ENCODE results near the gene TLL2.
"Not testable (repeated sequence)": the region's sequence is repeated elsewhere in the genome, so short reads cannot be mapped to it uniquely, and the experiment has no call there.

TLL2 gene

GRCh38 chr10:96555330-96555729 is 41.6 kb upstream of the TLL2 start:
- no peak overlapping the region for H3K9ac ChIP-seq (ENCODE audit: low read length)
- peaks cover 3 to 85% of the 10 kb centered on the region in 2 experiments for H3K36me3 ChIP-seq (ENCODE audit: control insufficient read depth in 1 of 2, insufficient read depth in 2 of 2, low read depth in 1 of 2, low read length in 2 of 2)
- H3K23ac ChIP-seq (ENCODE audit: low read length in 2 of 2) = no peak overlapping the region
- no peak overlapping the region for H2AFZ ChIP-seq (ENCODE audit: low read depth, low read length)
- no peak overlapping the region for H3K27ac ChIP-seq (ENCODE audit: low read length, poor library complexity, severe bottlenecking)
- no peak overlapping the region for H2BK5ac ChIP-seq (ENCODE audit: low read depth, low read length, poor library complexity, severe bottlenecking)
- H3K4ac ChIP-seq (ENCODE audit: low read depth in 1 of 2, low read length in 2 of 2) = no peak overlapping the region
- no peak overlapping the region for H3K14ac ChIP-seq (ENCODE audit: low read length in 2 of 2)
- no peak overlapping the region for H2BK12ac ChIP-seq (ENCODE audit: low read length in 2 of 2)
- H3K4me3 ChIP-seq (ENCODE audit: insufficient read depth in 1 of 2, low read depth in 1 of 2, low read length in 2 of 2) = no peak overlapping the region
- H3K27me3 ChIP-seq (ENCODE audit: control insufficient read depth in 1 of 2, insufficient read depth in 1 of 2, low read length in 2 of 2) = no peaks in the 10 kb centered on the region
- H3K18ac ChIP-seq (ENCODE audit: low read depth in 1 of 2, low read length in 2 of 2) = no peak overlapping the region
- no peak for DNase-seq
- no peak overlapping the region for H3K4me2 ChIP-seq (ENCODE audit: low read length, poor library complexity, severe bottlenecking)
- H4K91ac ChIP-seq (ENCODE audit: low read length) = no peak overlapping the region
- H3K4me1 ChIP-seq (ENCODE audit: control insufficient read depth, insufficient read depth, low read depth, low read length) = no peaks in the 10 kb centered on the region
- no peak overlapping the region for H2BK15ac ChIP-seq (ENCODE audit: low read depth, poor library complexity, severe bottlenecking)
- no peak overlapping the region for H4K8ac ChIP-seq (ENCODE audit: low read length)
- no peaks in the 10 kb centered on the region for H3K9me3 ChIP-seq (ENCODE audit: control insufficient read depth, low read length)
- H3K79me1 ChIP-seq (replicated peaks; ENCODE audit: low read length, poor library complexity, severe bottlenecking) = peaks cover 24% of the 10 kb centered on the region
- no peak overlapping the region for H2BK120ac ChIP-seq (ENCODE audit: low read depth, low read length)
- no peak overlapping the region for H2AK5ac ChIP-seq (ENCODE audit: low read length, severe bottlenecking)
- 100% methylated on average over 2 of the region's 3 CpGs for WGBS

- Histone ChIP-seq H3K27me3 (ENCODE audit: control insufficient read depth in 1 of 2, insufficient read depth in 1 of 2, low read length in 2 of 2) (no peaks in the 10 kb centered on the region), H3K9ac (ENCODE audit: low read length) (no peak overlapping the region), H3K36me3 (ENCODE audit: control insufficient read depth in 1 of 2, insufficient read depth in 2 of 2, low read depth in 1 of 2, low read length in 2 of 2) (peaks cover 9 to 90% of the 10 kb centered on the region in 2 experiments), H3K4me1 (ENCODE audit: control insufficient read depth, insufficient read depth, low read depth, low read length) (no peaks in the 10 kb centered on the region), H3K23ac (ENCODE audit: low read length in 2 of 2) (no peak overlapping the region), H3K4me2 (ENCODE audit: low read length, poor library complexity, severe bottlenecking) (no peak overlapping the region), H2BK12ac (ENCODE audit: low read length in 2 of 2) (no peak overlapping the region), H3K18ac (ENCODE audit: low read depth in 1 of 2, low read length in 2 of 2) (no peak overlapping the region), H3K4me3 (ENCODE audit: insufficient read depth in 1 of 2, low read depth in 1 of 2, low read length in 2 of 2) (no peak overlapping the region), H2BK15ac (ENCODE audit: low read depth, poor library complexity, severe bottlenecking) (no peak overlapping the region), H2BK120ac (ENCODE audit: low read depth, low read length) (no peak overlapping the region), H3K9me3 (ENCODE audit: control insufficient read depth, low read length) (no peaks in the 10 kb centered on the region), H3K27ac (ENCODE audit: low read length, poor library complexity, severe bottlenecking) (no peak overlapping the region), H2AFZ (ENCODE audit: low read depth, low read length) (no peak overlapping the region), H3K14ac (ENCODE audit: low read length in 2 of 2) (no peak overlapping the region), H3K79me1 (replicated peaks; ENCODE audit: low read length, poor library complexity, severe bottlenecking) (peaks cover 11% of the 10 kb centered on the region), H2BK5ac (ENCODE audit: low read depth, low read length, poor library complexity, severe bottlenecking) (no peak overlapping the region), H2AK5ac (ENCODE audit: low read length, severe bottlenecking) (no peak overlapping the region), H4K91ac (ENCODE audit: low read length) (no peak overlapping the region), H4K8ac (ENCODE audit: low read length) (no peak overlapping the region), H3K4ac (ENCODE audit: low read depth in 1 of 2, low read length in 2 of 2) (no peak overlapping the region)
- DNase-seq = no peak
- WGBS = 95% methylated on average over 3 of the region's 5 CpGs
Measured at GRCh38 chr10:96548589-96548988, 34.9 kb upstream of the TLL2 start.

- WGBS = 96% methylated on average over 9 of the region's 10 CpGs
Measured at GRCh38 chr10:96545558-96545957, 31.8 kb upstream of the TLL2 start.

GRCh38 chr10:96541921-96542320 is 28.2 kb upstream of the TLL2 start:
- Histone ChIP-seq H4K8ac (ENCODE audit: low read length) (no peak overlapping the region), H2BK12ac (ENCODE audit: low read length in 2 of 2) (no peak overlapping the region), H4K91ac (ENCODE audit: low read length) (no peak overlapping the region), H2BK15ac (ENCODE audit: low read depth, poor library complexity, severe bottlenecking) (no peak overlapping the region), H2BK120ac (ENCODE audit: low read depth, low read length) (no peak overlapping the region), H3K9me3 (ENCODE audit: control insufficient read depth, low read length) (no peaks in the 10 kb centered on the region), H3K4me3 (ENCODE audit: insufficient read depth in 1 of 2, low read depth in 1 of 2, low read length in 2 of 2) (no peak overlapping the region), H3K23ac (ENCODE audit: low read length in 2 of 2) (no peak overlapping the region), H2AFZ (ENCODE audit: low read depth, low read length) (no peak overlapping the region), H3K9ac (ENCODE audit: low read length) (no peak overlapping the region), H3K36me3 (ENCODE audit: control insufficient read depth in 1 of 2, insufficient read depth in 2 of 2, low read depth in 1 of 2, low read length in 2 of 2) (peaks cover 6 to 72% of the 10 kb centered on the region in 2 experiments), H3K4me2 (ENCODE audit: low read length, poor library complexity, severe bottlenecking) (no peak overlapping the region), H3K18ac (ENCODE audit: low read depth in 1 of 2, low read length in 2 of 2) (no peak overlapping the region), H3K79me1 (replicated peaks; ENCODE audit: low read length, poor library complexity, severe bottlenecking) (peaks cover 8% of the 10 kb centered on the region), H2AK5ac (ENCODE audit: low read length, severe bottlenecking) (no peak overlapping the region), H3K14ac (ENCODE audit: low read length in 2 of 2) (no peak overlapping the region), H3K4me1 (ENCODE audit: control insufficient read depth, insufficient read depth, low read depth, low read length) (no peaks in the 10 kb centered on the region), H2BK5ac (ENCODE audit: low read depth, low read length, poor library complexity, severe bottlenecking) (no peak overlapping the region), H3K27me3 (ENCODE audit: control insufficient read depth in 1 of 2, insufficient read depth in 1 of 2, low read length in 2 of 2) (no peaks in the 10 kb centered on the region), H3K27ac (ENCODE audit: low read length, poor library complexity, severe bottlenecking) (no peak overlapping the region), H3K4ac (ENCODE audit: low read depth in 1 of 2, low read length in 2 of 2) (no peak overlapping the region)
- 12% methylated on average over 2 of the region's 2 CpGs for WGBS
- DNase-seq = peak; percentile 82

More at GRCh38 chr10:96545558-96545957, 31.8 kb upstream of the TLL2 start:
- H2BK5ac ChIP-seq (ENCODE audit: low read depth, low read length, poor library complexity, severe bottlenecking); H3K9ac ChIP-seq (ENCODE audit: low read length); H3K4ac ChIP-seq (ENCODE audit: low read depth in 1 of 2, low read length in 2 of 2); H2BK120ac ChIP-seq (ENCODE audit: low read depth, low read length); H3K14ac ChIP-seq (ENCODE audit: low read length in 2 of 2); H3K4me3 ChIP-seq (ENCODE audit: insufficient read depth in 1 of 2, low read depth in 1 of 2, low read length in 2 of 2); H3K27ac ChIP-seq (ENCODE audit: low read length, poor library complexity, severe bottlenecking); H3K23ac ChIP-seq (ENCODE audit: low read length in 2 of 2); H2BK15ac ChIP-seq (ENCODE audit: low read depth, poor library complexity, severe bottlenecking); DNase-seq; H3K27me3 ChIP-seq (ENCODE audit: control insufficient read depth in 1 of 2, insufficient read depth in 1 of 2, low read length in 2 of 2); H3K4me2 ChIP-seq (ENCODE audit: low read length, poor library complexity, severe bottlenecking); H2AK5ac ChIP-seq (ENCODE audit: low read length, severe bottlenecking); H3K4me1 ChIP-seq (ENCODE audit: control insufficient read depth, insufficient read depth, low read depth, low read length); H4K91ac ChIP-seq (ENCODE audit: low read length); H3K9me3 ChIP-seq (ENCODE audit: control insufficient read depth, low read length); H2AFZ ChIP-seq (ENCODE audit: low read depth, low read length); H3K18ac ChIP-seq (ENCODE audit: low read depth in 1 of 2, low read length in 2 of 2); H4K8ac ChIP-seq (ENCODE audit: low read length); H2BK12ac ChIP-seq (ENCODE audit: low read length in 2 of 2): not testable (repeated sequence)
- Histone ChIP-seq H3K36me3 (ENCODE audit: control insufficient read depth in 1 of 2, insufficient read depth in 2 of 2, low read depth in 1 of 2, low read length in 2 of 2) (peaks cover 9 to 83% of the 10 kb centered on the region in 2 experiments), H3K79me1 (replicated peaks; ENCODE audit: low read length, poor library complexity, severe bottlenecking) (peaks cover 11% of the 10 kb centered on the region)
